Osteoblast (primary cell): ENCODE data around the gene CHST15. TPM values are rescaled to one million over a fixed set of nuclear protein-coding genes. Genes with fewer than 3 reads are reported as not detected.

Experiments
- DNase-seq: peaks from one replicate; pipeline ENCODE4 v3.0.0; 2011; ENCODE audit warnings: low spot score, mixed read lengths; ENCODE audit not compliant: insufficient read length; ENCODE audit errors: missing footprints
- H2AFZ ChIP-seq: 2 replicates; pipeline ENCODE4 v1.6.0; 2011; ENCODE audit warnings: mild to moderate bottlenecking, low read length
- H3K27ac ChIP-seq: 2 replicates; pipeline ENCODE4 v1.5.1; 2011; ENCODE audit warnings: mild to moderate bottlenecking, low read depth, low read length, moderate library complexity
- H3K27me3 ChIP-seq: 2 replicates; pipeline ENCODE4 v1.6.0; 2012; ENCODE audit warnings: mild to moderate bottlenecking, control low read depth, inconsistent platforms, low read length, moderate library complexity; ENCODE audit not compliant: insufficient read depth
- H3K36me3 ChIP-seq: 2 replicates; pipeline ENCODE4 v1.5.1; 2011; ENCODE audit warnings: mild to moderate bottlenecking, low read length, control low read depth, moderate library complexity; ENCODE audit not compliant: insufficient read depth
- H3K4me1 ChIP-seq: 2 replicates; pipeline ENCODE4 v1.5.1; 2011; ENCODE audit warnings: mild to moderate bottlenecking, low read length, control low read depth, moderate library complexity; ENCODE audit not compliant: insufficient read depth
- H3K4me2 ChIP-seq: 2 replicates; pipeline ENCODE4 v1.6.0; 2011; ENCODE audit warnings: mild to moderate bottlenecking, low read length; ENCODE audit not compliant: insufficient read depth
- H3K4me3 ChIP-seq: fragments of 200-600 bp; sonication (generic); 3 replicates; pipeline ENCODE4 v1.5.1; 2012; ENCODE audit warnings: mild to moderate bottlenecking, low read length, inconsistent platforms; ENCODE audit not compliant: insufficient read depth
- H3K79me2 ChIP-seq: 2 replicates; pipeline ENCODE4 v1.6.0; 2012; ENCODE audit warnings: mild to moderate bottlenecking, low read length, control low read depth, inconsistent platforms; ENCODE audit not compliant: insufficient read depth
- H3K9me3 ChIP-seq: 2 replicates; pipeline ENCODE4 v1.5.1; 2011; ENCODE audit warnings: low read depth, low read length, control low read depth
- H4K20me1 ChIP-seq: 2 replicates; pipeline ENCODE4 v1.6.0; 2012; ENCODE audit warnings: mild to moderate bottlenecking, low read length, control low read depth; ENCODE audit not compliant: insufficient read depth
- total RNA-seq: library from RNA; depleted of rRNA; stranded (reverse); fragments of >200 nt; gene quantifications from 2 replicates; pipeline ENCODE4 v1.2.3, GENCODE V29; 2012
- TF ChIP-seq, protein P1 (sequence below): IDR thresholded peaks from 2 replicates; pipeline ENCODE4 v1.5.1; 2011; ENCODE audit warnings: mild to moderate bottlenecking, low read depth, low read length, moderate library complexity; ENCODE audit errors: extremely low read depth

Gene CHST15
- total RNA-seq, 1 donor: 22.8 TPM

DNA sequence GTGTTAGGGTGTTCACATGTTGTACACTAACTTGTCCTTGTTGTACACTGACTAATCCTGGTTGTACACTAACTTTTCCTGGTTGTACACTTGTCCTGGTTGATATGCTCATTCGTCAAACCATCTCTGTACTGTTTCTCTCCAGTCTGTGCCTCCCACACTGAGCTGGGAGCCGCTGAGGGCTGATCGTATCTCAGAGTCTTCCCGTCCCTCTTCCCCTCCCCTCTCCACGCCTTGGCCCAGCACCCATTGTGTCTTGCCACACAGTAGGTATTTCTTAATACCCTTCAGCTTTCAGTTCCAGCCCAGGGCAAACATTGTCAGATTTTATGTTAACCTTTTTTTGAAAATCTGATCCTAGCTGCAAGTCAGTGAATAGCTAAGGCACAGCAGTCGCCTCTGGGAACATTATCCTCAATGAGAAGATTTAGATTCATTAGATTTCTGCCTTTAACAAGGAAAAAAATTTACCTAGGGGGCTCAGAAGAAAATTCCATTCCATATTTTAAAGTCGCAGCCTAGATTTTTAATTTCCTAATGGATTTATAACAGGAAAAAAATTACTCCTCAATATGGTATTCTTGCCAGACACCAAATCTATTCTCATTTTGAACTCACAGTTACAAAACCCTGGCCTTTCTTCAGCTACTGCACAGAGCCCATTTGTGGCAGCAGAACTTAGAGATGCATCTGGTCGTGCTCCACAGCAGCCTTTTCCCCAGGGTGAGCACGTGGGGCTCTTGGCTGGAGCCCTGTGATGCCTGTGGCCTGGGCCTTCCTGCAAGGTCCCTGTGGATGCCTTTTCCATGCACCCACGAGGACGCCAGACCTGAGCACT lies 33.0 kb upstream of the CHST15 start:
- peak; percentile 35 for DNase-seq
- H3K4me3 ChIP-seq: no peak overlapping the region
- H4K20me1 ChIP-seq: no peaks in the 10 kb centered on the region
- H3K27me3 ChIP-seq: no peaks in the 10 kb centered on the region
- no peaks in the 10 kb centered on the region for H3K36me3 ChIP-seq
- H3K4me1 ChIP-seq: peaks cover 4% of the 10 kb centered on the region
- H3K4me2 ChIP-seq: no peak overlapping the region
- H3K79me2 ChIP-seq: no peaks in the 10 kb centered on the region
- TF ChIP-seq, protein P1, sequence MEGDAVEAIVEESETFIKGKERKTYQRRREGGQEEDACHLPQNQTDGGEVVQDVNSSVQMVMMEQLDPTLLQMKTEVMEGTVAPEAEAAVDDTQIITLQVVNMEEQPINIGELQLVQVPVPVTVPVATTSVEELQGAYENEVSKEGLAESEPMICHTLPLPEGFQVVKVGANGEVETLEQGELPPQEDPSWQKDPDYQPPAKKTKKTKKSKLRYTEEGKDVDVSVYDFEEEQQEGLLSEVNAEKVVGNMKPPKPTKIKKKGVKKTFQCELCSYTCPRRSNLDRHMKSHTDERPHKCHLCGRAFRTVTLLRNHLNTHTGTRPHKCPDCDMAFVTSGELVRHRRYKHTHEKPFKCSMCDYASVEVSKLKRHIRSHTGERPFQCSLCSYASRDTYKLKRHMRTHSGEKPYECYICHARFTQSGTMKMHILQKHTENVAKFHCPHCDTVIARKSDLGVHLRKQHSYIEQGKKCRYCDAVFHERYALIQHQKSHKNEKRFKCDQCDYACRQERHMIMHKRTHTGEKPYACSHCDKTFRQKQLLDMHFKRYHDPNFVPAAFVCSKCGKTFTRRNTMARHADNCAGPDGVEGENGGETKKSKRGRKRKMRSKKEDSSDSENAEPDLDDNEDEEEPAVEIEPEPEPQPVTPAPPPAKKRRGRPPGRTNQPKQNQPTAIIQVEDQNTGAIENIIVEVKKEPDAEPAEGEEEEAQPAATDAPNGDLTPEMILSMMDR: no peak
- no peak overlapping the region for H3K27ac ChIP-seq
- H3K9me3 ChIP-seq: no peaks in the 10 kb centered on the region
- no peak overlapping the region for H2AFZ ChIP-seq

DNA sequence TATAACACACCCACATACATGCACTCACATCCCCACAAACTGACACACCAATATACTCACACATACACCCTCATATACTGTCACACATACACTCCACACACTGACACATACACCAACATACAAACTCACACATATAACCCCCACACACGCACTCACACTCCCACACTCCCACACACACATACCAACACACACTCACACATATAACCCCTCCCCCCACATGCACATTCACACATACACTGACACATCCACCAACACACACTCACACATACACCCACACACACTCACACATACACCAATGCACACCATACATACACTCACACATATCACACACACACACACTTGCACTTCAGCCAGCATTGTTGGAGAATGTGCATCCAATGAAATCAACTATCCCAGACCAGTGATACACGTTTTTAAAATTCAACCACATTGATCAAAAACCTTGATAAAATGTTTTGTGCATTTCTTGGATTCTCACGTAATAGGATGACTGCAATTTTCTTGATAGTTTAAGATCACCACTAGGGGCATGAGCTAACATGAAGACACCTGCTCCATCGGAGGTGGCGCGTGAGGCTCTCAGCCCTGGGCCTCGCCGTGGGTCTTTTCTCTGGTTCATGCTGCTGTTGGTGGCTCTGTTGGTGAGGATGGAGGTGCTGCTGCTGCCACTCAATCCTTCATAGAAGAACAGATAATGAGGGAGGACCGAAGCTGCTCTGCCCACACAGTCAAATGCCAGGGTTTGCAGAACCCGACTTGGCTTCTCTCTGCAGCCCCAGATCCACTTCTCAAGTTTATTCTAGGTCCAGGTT lies 32.1 kb upstream of the CHST15 start:
- TF ChIP-seq, protein P1: peak; percentile 51
- no peak overlapping the region for H3K4me2 ChIP-seq
- DNase-seq: peak; percentile 85

GRCh38 chr10:124124769-124125161 lies 31.4 kb upstream of the CHST15 start:
- Histone ChIP-seq H3K79me2 (no peaks in the 10 kb centered on the region), H3K4me2 (no peak overlapping the region)
- TF ChIP-seq, protein P1: no peak

More for the DNA sequence above, 32.1 kb upstream of the CHST15 start:
- H3K27ac ChIP-seq: no peak overlapping the region
- no peak overlapping the region for H3K4me3 ChIP-seq
- peaks cover 4% of the 10 kb centered on the region for H3K4me1 ChIP-seq
- no peaks in the 10 kb centered on the region for H3K79me2 ChIP-seq
- no peak overlapping the region for H2AFZ ChIP-seq
- H3K9me3 ChIP-seq: no peaks in the 10 kb centered on the region
- no peaks in the 10 kb centered on the region for H3K27me3 ChIP-seq
- H4K20me1 ChIP-seq: no peaks in the 10 kb centered on the region
- H3K36me3 ChIP-seq: no peaks in the 10 kb centered on the region

More at GRCh38 chr10:124124769-124125161, 31.4 kb upstream of the CHST15 start:
- no peak overlapping the region for H3K27ac ChIP-seq
- H3K27me3 ChIP-seq: no peaks in the 10 kb centered on the region
- no peak overlapping the region for H3K4me3 ChIP-seq
- no peaks in the 10 kb centered on the region for H3K36me3 ChIP-seq
- peaks cover 4% of the 10 kb centered on the region for H3K4me1 ChIP-seq
- no peak overlapping the region for H2AFZ ChIP-seq
- no peak for DNase-seq
- H4K20me1 ChIP-seq: no peaks in the 10 kb centered on the region
- no peaks in the 10 kb centered on the region for H3K9me3 ChIP-seq
